Lung (tissue), 12 donors: ENCODE results near the gene ADAMTS13. TPM values are rescaled to one million over a fixed set of nuclear protein-coding genes. Genes with fewer than 3 reads are reported as not detected.

Experiments used
- ATAC-seq: fragments of 200-7000 bp; cut with Tn5 transposase; one replicate; pipeline ENCODE4 v1.9.1; 2020; ENCODE audit warnings: moderate number of reproducible peaks; ENCODE audit not compliant: insufficient read depth, low FRiP score
- DNase-seq, 3 donors: peaks; one replicate each; pipeline ENCODE4 v3.0.0-alpha.2; 2013 to 2017
- H3K27ac ChIP-seq, 2 donors: one replicate each; pipeline ENCODE4 v1.5.1; 2013; ENCODE audit warnings: mild to moderate bottlenecking in 2 of 2, moderate library complexity in 2 of 2, control low read depth in 1 of 2, inconsistent platforms in 1 of 2, low read depth in 1 of 2, low read length in 1 of 2
- H3K27me3 ChIP-seq, 3 donors: one replicate each; pipeline ENCODE4 v1.5.1; 2013; ENCODE audit warnings: low read length in 2 of 3; ENCODE audit not compliant: control insufficient read depth in 3 of 3, insufficient read depth in 3 of 3
- H3K36me3 ChIP-seq, 4 donors: one replicate each; pipeline ENCODE4 v1.5.1; 2013; ENCODE audit warnings: low read length in 4 of 4, mild to moderate bottlenecking in 1 of 4, moderate library complexity in 1 of 4; ENCODE audit not compliant: control insufficient read depth in 4 of 4, insufficient read depth in 4 of 4
- H3K4me1 ChIP-seq, 5 donors: one replicate each; pipeline ENCODE4 v1.5.1; 2013; ENCODE audit warnings: low read length in 5 of 5, mild to moderate bottlenecking in 2 of 5, moderate library complexity in 1 of 5; ENCODE audit not compliant: control insufficient read depth in 5 of 5, insufficient read depth in 5 of 5
- H3K4me3 ChIP-seq: one replicate; pipeline ENCODE4 v1.5.1; 2013; ENCODE audit warnings: mild to moderate bottlenecking, control low read depth, moderate library complexity
- H3K9ac ChIP-seq, 2 donors: one replicate each; pipeline ENCODE4 v1.5.1; 2013; ENCODE audit warnings: low read length in 2 of 2, control low read depth in 1 of 2; ENCODE audit not compliant: insufficient read depth in 1 of 2
- H3K9me3 ChIP-seq, 4 donors: one replicate each; pipeline ENCODE4 v1.5.1; 2013; ENCODE audit warnings: low read length in 3 of 4, mild to moderate bottlenecking in 1 of 4, moderate library complexity in 1 of 4; ENCODE audit not compliant: control insufficient read depth in 4 of 4, insufficient read depth in 3 of 4
- WGBS, 2 donors: extraction: QIAGEN DNeasy Blood & Tissue Kit; methylation state at CpG; one replicate each; pipeline ENCODE4 v1.1.7; 2013; 5-methylcytosine and 5-hydroxymethylcytosine counted together
- polyA plus RNA-seq, 2 donors: library from polyadenylated mRNA; stranded (reverse); fragments of 200-250 nt; gene quantifications; one replicate each; pipeline ENCODE4 v1.2.1, GENCODE V29; 2013
- total RNA-seq, 2 donors: library from RNA; depleted of rRNA in 1 of 2; stranded (reverse); fragments of >200 nt in 1 of 2; gene quantifications; one replicate each; pipeline ENCODE4 v1.2.1, GENCODE V29; 2014 to 2021
- TF ChIP-seq, protein P1 (sequence below): IDR thresholded peaks from 2 replicates; pipeline ENCODE4 v1.5.1; 2012; ENCODE audit warnings: mild to moderate bottlenecking; ENCODE audit errors: control extremely low read depth, extremely low read depth
- donor health status: control.
- donor health status: control.
- donor health status: Bipolar disorder and iron deficiency.
- donor health status: healthy.
- donor health status: DM: yes; HTN: yes; CAD: no.

The ADAMTS13 gene
- total and polyA plus RNA-seq, 4 donors: 1.0 to 4.1 (median 2.9) TPM

DNA sequence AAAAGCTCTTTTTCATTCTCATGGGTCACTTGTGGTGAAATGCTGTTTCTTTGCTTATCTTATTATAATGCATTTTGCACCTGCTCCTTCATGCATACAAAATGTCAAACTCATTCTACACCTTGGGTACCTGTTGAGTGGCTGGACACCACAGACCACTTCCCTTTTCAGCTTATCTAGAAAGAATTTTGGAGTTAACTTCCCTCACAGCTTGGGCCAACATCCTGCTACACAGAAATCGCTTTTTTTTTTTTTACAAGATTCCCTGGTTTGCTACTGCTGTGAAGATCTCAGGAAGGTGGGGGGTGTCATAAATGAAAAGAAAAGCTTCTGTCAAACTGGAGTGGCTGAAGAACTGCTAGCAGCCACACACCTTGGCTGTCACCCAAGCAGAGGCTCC lies 7.0 kb upstream of the ADAMTS13 start:
- no peak for DNase-seq
- H3K36me3 ChIP-seq: peaks cover 4 to 37% (median 19%) of the 10 kb centered on the region in 4 donors
- WGBS, 2 donors: 38 to 70% methylated on average over 1 of the region's 1 CpG
- ATAC-seq: no peak
- H3K27ac ChIP-seq: no peak overlapping the region
- TF ChIP-seq, protein P1, sequence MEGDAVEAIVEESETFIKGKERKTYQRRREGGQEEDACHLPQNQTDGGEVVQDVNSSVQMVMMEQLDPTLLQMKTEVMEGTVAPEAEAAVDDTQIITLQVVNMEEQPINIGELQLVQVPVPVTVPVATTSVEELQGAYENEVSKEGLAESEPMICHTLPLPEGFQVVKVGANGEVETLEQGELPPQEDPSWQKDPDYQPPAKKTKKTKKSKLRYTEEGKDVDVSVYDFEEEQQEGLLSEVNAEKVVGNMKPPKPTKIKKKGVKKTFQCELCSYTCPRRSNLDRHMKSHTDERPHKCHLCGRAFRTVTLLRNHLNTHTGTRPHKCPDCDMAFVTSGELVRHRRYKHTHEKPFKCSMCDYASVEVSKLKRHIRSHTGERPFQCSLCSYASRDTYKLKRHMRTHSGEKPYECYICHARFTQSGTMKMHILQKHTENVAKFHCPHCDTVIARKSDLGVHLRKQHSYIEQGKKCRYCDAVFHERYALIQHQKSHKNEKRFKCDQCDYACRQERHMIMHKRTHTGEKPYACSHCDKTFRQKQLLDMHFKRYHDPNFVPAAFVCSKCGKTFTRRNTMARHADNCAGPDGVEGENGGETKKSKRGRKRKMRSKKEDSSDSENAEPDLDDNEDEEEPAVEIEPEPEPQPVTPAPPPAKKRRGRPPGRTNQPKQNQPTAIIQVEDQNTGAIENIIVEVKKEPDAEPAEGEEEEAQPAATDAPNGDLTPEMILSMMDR: no peak
- H3K4me1 ChIP-seq: peaks cover 4 to 11% (median 5%) of the 10 kb centered on the region in 5 donors
- H3K4me3 ChIP-seq: no peak overlapping the region
- no peaks in the 10 kb centered on the region for H3K9me3 ChIP-seq
- H3K27me3 ChIP-seq: no peaks in the 10 kb centered on the region
- H3K9ac ChIP-seq: no peak overlapping the region

DNA sequence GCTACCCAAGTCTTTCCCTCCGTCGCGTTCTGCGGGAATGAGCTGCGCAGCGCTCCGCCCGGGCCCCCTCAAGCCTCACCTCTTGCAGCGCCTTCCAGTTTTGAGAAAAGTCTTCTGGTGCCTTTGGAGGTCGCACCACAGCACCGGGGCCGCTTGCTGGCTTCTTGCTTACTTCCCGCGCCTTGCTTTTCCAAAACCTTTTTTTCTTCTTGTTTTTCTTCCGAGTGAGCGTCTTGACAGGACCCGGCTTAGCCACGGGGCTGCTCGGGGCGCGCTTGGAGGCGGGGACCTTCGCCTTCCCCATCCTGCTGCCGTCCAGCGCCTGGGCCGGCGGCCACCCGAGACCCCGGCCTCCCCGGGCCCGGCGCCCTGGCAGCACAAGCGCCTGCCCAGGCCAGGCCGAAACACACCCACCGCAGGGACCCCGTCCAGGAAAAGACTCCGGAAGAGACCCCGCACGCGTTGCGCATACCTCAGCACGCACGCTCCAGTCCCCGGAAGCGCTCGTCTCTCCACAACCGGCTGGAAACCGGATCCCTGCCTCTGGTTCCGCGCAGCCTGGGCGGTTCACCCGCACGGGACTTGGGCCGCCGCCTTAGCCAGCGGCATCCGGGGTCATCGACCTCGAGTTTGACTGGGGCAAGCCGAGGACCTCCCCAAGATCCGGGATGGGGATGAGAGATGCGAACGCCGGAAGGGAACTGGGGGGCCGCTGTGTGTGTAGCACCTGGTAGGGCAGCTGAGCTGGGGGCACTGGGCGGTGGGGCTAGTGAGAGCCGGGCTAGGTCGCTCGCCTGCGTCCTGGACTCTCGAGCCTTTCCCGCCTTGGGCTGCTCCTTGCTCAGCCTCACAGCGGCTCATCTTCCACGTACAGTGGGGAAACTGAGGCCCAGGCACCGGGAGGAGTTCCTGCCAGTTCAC lies 4.4 kb upstream of the ADAMTS13 start, which contains the start of gene REXO4:
REXO4 (minus strand) TSS at position 470 of the 921 bp plus-strand sequence; CDS start at position 304, 166 bp downstream.
- peak within 1 kb of the TSS; percentile 64 to 80 for H3K9ac ChIP-seq
- H3K4me3 ChIP-seq: peak within 1 kb of the TSS; percentile 76
- H3K27ac ChIP-seq: peak within 1 kb of the TSS; percentile 73 to 91
- peaks cover 4 to 15% (median 5%) of the 10 kb centered on the region in 5 donors for H3K4me1 ChIP-seq
- H3K27me3 ChIP-seq: no peaks in the 10 kb centered on the region
- DNase-seq (peak; percentile 90 to 94 (median 91)), ATAC-seq (peak; percentile 93)
- H3K9me3 ChIP-seq: no peaks in the 10 kb centered on the region
- WGBS, 2 donors: 0 to 2% methylated on average over 72 to 75 of the region's 75 CpGs
- H3K36me3 ChIP-seq: peaks cover 0 to 18% (median 9%) of the 10 kb centered on the region in 4 donors
- TF ChIP-seq, protein P1: no peak

DNA sequence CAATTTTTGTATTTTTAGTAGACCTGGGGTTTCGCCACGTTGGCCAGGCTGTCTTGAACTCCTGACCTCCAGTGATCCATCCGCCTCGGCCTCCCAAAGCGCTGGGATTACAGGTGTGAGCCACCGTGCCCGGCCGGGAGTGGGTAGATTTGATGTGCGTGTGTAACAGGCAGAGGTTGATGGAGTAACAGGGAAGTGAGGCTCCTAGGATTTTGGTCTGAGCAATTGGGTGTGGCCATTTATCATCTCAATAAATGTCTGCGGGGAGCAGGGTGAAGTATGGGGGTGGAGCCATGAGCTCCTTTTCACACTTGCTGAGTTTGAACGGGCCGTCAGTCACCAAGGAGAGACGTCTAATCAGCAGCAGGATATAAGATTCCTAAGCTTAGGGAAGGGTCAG lies 3.2 kb upstream of the ADAMTS13 start:
- TF ChIP-seq, protein P1: no peak
- Histone ChIP-seq H3K9ac (no peak overlapping the region), H3K27ac (no peak overlapping the region), H3K9me3 (no peaks in the 10 kb centered on the region), H3K36me3 (peaks cover 0 to 9% (median 5%) of the 10 kb centered on the region in 4 donors), H3K4me1 (peaks cover 4 to 17% (median 5%) of the 10 kb centered on the region in 5 donors), H3K27me3 (no peaks in the 10 kb centered on the region), H3K4me3 (no peak overlapping the region)
- no peak for DNase-seq
- WGBS, 2 donors: 78 to 79% methylated on average over 13 of the region's 13 CpGs
- ATAC-seq: no peak
